AG04449 (cell line): Measurements from ENCODE around the gene SDSL.

Source experiments
- CTCF ChIA-PET: fragments of 350-600 bp; formaldehyde crosslinking; extraction: SDS; loops from one replicate; lab custom pipeline; 2021; ENCODE audit warnings: antibody characterized with exemption; lab: Yijun Ruan, JAX
- POLR2A ChIA-PET: fragments of 400-600, 350-600 bp; formaldehyde crosslinking; extraction: SDS; loops from one replicate; lab custom pipeline; 2020; ENCODE audit warnings: antibody characterized with exemption, inconsistent platforms; lab: Yijun Ruan, JAX
- DNase-seq: peaks from one replicate; pipeline ENCODE4 v3.0.0-alpha.2; 2010; ENCODE audit warnings: low read depth, low spot score
- H3K4me3 ChIP-seq: 2 replicates; pipeline ENCODE4 v1.5.1; 2011; ENCODE audit warnings: low read depth, mild to moderate bottlenecking, control low read depth, low read length
- TF ChIP-seq, protein P1 (sequence below): IDR thresholded peaks from one replicate; pipeline ENCODE4 v1.5.1; 2011; ENCODE audit warnings: mild to moderate bottlenecking, moderate library complexity, low read length, control low read depth, inconsistent platforms; ENCODE audit not compliant: insufficient read depth; ENCODE audit errors: missing control alignments

The SDSL gene

DNA sequence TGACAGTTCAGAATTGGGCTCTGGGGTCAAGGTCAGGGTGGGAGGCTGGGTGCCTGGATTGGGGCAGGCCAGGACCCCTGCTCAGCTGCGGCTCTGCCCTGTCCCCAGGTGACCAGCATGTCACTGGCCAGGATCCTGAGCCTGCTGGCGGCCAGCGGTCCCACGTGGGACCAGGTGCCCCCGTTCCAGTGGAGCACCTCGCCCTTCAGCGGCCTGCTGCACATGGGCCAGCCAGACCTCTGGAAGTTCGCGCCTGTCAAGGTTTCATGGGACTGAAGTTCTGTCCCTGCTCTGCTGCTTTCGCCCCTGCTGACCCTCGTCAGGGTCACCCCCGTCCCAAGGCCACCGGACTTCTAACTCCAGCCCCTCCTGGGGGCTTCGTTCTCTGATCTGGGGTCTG, 33.8 kb upstream of the SDSL start:
- POLR2A ChIA-PET: no interaction called here
- CTCF ChIA-PET: no interaction called here
- H3K4me3 ChIP-seq: no peak overlapping the region
- TF ChIP-seq, protein P1, sequence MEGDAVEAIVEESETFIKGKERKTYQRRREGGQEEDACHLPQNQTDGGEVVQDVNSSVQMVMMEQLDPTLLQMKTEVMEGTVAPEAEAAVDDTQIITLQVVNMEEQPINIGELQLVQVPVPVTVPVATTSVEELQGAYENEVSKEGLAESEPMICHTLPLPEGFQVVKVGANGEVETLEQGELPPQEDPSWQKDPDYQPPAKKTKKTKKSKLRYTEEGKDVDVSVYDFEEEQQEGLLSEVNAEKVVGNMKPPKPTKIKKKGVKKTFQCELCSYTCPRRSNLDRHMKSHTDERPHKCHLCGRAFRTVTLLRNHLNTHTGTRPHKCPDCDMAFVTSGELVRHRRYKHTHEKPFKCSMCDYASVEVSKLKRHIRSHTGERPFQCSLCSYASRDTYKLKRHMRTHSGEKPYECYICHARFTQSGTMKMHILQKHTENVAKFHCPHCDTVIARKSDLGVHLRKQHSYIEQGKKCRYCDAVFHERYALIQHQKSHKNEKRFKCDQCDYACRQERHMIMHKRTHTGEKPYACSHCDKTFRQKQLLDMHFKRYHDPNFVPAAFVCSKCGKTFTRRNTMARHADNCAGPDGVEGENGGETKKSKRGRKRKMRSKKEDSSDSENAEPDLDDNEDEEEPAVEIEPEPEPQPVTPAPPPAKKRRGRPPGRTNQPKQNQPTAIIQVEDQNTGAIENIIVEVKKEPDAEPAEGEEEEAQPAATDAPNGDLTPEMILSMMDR: no peak
- no peak for DNase-seq

DNA sequence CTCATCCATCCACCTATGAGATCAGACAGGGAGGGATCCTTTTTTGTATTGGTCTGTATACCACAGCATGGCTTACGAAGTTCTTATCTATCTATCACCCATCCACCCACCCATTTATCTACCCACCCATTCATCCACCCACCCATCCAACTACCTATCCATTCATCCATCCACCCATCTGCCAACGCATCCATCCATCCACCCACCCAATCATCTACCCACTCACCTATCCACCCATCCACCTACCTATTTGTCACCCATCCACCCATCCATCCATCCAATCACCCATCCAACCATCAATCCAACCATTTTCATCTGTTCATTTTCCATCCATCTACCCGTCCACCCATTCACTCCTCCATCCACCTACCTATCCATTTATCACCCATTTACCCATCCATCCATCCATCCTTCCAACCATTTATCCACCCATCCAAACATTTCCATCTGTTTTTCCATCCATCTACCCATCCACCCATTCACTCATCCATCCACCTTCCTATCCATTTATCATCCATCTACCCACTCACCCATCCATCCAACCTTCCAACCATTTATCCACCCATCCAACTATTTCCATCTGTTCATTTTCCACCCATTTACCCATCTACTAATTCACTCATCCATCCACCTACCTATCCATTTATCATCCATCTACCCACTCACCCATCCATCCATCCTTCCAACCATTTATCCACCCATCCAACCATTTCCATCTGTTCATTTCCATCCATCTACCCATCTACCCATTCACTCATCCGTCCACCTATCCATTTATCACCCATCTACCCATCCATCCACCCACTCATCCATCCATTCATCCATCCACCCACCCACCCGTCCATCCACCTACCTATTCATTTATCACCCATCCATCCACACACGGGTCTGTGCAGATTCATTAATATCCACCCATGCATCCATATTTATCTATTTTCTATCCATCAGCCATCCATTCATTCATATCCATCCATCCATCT, 31.8 kb upstream of the SDSL start:
- POLR2A ChIA-PET: no interaction called here
- no peak overlapping the region for H3K4me3 ChIP-seq
- TF ChIP-seq, protein P1: no peak
- CTCF ChIA-PET: no interaction called here
- DNase-seq: no peak

DNA sequence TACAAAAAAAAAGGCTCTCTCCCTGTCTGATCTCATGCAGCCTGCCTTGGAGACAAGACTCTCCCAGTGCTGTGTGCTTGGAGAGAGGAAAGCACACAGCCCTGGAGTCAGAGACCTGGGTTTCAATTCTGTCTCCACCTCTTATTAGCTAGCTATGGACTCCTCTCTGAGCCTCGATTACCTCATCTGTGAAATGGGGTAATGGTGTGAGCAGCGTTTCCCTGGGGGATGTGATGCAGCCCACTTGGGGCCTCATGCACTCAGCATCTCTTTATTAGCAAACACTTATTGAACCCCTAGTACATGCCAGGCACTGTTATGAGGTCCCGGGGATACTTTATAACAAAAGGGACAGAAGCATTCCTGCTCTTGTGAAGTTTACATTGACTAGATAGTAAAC, 31.0 kb upstream of the SDSL start:
- CTCF ChIA-PET: no interaction called here
- TF ChIP-seq, protein P1: no peak
- DNase-seq: no peak
- POLR2A ChIA-PET: no interaction called here
- no peak overlapping the region for H3K4me3 ChIP-seq

DNA sequence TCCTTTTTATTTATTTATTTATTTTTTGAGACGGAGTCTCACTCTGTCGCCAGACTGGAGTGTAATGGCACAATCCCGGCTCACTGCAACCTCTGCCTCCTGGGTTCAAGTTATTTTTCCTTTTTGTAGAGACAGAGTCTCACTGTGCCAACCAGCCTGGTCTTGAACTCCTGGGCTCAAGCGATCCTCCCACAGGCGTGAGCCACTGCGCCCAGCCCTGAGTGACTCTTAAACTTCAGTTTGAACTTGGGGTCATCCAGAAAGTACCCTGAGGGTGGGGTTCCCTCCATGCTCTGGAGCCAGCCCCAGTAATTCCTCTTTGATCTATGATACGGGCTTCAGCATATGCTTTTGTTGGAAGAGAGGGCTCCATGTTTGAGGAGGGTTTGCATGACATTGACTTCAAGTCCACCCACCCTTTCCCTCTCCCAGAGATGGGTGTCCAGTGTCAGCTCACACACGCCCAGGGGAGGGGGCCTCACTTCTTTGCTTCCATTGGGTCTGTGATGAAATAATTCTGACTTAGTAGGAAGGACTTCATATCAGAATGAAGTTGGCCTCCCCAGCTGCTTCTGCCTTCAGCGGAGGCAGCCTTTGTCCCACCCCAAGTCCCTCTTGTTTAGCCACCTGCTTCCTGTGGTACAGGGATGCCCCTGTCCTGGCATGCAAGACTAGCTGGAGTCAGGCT, 30.4 kb upstream of the SDSL start:
- ChIA-PET POLR2A (no interaction called here), CTCF (no interaction called here)
- no peak overlapping the region for H3K4me3 ChIP-seq
- TF ChIP-seq, protein P1: no peak
- DNase-seq: no peak

DNA sequence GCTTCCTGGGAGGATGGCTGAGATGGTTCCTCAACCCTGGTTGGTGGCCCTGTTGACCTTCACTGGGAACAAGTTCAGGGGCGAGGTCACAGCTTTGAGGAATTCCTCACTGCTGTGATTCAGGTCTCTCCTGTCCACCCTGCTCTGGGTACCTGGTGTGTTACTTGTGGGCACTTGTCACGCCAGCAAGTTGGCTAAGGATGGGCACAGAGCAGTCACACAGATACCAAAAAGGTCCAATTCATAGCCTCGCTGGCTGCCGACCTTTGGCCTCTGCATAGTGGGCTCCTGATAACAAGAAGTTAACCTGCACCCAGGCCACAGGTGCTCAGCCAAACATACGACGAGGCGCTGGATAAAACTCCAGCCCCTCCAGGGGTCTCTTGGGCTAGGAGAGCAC, 29.7 kb upstream of the SDSL start:
- H3K4me3 ChIP-seq: no peak overlapping the region
- ChIA-PET POLR2A (no interaction called here), CTCF (no interaction called here)
- TF ChIP-seq, protein P1: no peak
- DNase-seq: no peak

DNA sequence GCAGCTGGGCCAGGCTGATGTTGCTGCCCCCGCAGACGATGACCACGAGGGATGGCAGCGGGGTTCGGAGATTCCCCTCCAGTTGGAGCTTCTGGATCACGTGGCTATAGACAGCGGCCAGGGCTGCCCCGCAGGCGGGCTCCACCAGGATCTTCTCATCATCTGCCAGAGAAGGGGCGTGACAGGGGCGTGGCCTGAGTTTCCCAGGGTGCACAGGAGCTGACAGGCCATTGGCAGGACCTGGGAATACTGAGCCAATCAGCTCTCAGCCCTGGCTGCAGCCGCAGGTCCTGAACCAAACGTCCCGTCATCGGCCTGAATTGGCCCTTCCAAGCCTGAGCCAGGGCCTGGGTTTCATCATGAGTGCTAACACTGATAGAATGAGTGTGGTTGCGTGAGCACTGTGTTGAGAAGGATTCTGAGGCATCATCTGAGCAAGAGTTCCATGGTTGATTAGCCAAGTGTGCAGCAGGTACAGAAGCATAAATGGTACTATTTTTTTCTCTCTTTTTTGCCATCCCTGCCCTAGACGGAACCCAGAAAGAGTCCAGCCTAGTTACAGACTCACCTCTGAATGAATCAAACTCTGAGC, 29.1 kb upstream of the SDSL start:
- no peak for DNase-seq
- ChIA-PET POLR2A (no interaction called here), CTCF (no interaction called here)
- no peak overlapping the region for H3K4me3 ChIP-seq
- TF ChIP-seq, protein P1: no peak
